HEK293T (cell line): Measurements from ENCODE around the gene CD36.

Experiments used
- CTCF ChIA-PET: fragments of 350-600 bp; formaldehyde crosslinking; extraction: SDS; loops from one replicate; lab custom pipeline; 2021; ENCODE audit warnings: antibody characterized with exemption, inconsistent platforms; lab: Yijun Ruan, JAX
- POLR2A ChIA-PET: fragments of 350-600 bp; formaldehyde crosslinking; extraction: SDS; loops from one replicate; lab custom pipeline; 2020; ENCODE audit warnings: antibody characterized with exemption, inconsistent platforms; lab: Yijun Ruan, JAX
- DNase-seq: peaks from one replicate; pipeline ENCODE4 v3.0.0; 2012; ENCODE audit warnings: mixed read lengths; ENCODE audit errors: extremely low spot score
- ARNT ChIP-seq: fragments of 450-650 bp; IDR thresholded peaks from 2 replicates; pipeline ENCODE4 v1.6.1; 2017; ENCODE audit warnings: mild to moderate bottlenecking
- BHLHE40 ChIP-seq: fragments of 450-650 bp; IDR thresholded peaks from 2 replicates; pipeline ENCODE4 v1.6.1; 2016; ENCODE audit warnings: mild to moderate bottlenecking, moderate library complexity, borderline replicate concordance
- CTBP1 ChIP-seq: fragments of 450-650 bp; IDR thresholded peaks from 2 replicates; pipeline ENCODE4 v1.6.1; 2016; ENCODE audit warnings: borderline replicate concordance
- ELF4 ChIP-seq: fragments of 450-650 bp; IDR thresholded peaks from 2 replicates; pipeline ENCODE4 v1.6.1; 2017; ENCODE audit warnings: antibody characterized with exemption
- FOXA1 ChIP-seq: fragments of 450-650 bp; IDR thresholded peaks from 2 replicates; pipeline ENCODE4 v1.6.1; 2016; ENCODE audit warnings: mild to moderate bottlenecking
- FOXK2 ChIP-seq: fragments of 450-650 bp; IDR thresholded peaks from 2 replicates; pipeline ENCODE4 v1.6.1; 2016; ENCODE audit warnings: mild to moderate bottlenecking
- FOXM1 ChIP-seq: fragments of 450-650 bp; IDR thresholded peaks from 2 replicates; pipeline ENCODE4 v1.6.1; 2017; ENCODE audit warnings: mild to moderate bottlenecking, borderline replicate concordance
- HDGF ChIP-seq: fragments of 450-650 bp; IDR thresholded peaks from 2 replicates; pipeline ENCODE4 v1.6.1; 2017; ENCODE audit warnings: antibody characterized with exemption, borderline replicate concordance
- L3MBTL2 ChIP-seq: fragments of 450-650 bp; conservative IDR thresholded peaks from 2 replicates; pipeline ENCODE4 v1.6.1; 2016; ENCODE audit warnings: mild to moderate bottlenecking
- LEF1 ChIP-seq: fragments of 450-650 bp; IDR thresholded peaks from 2 replicates; pipeline ENCODE4 v1.6.1; 2017; ENCODE audit warnings: mild to moderate bottlenecking, borderline replicate concordance
- NFRKB ChIP-seq: fragments of 450-650 bp; IDR thresholded peaks from 2 replicates; pipeline ENCODE4 v1.6.1; 2016; ENCODE audit warnings: mild to moderate bottlenecking, moderate library complexity
- SP1 ChIP-seq: fragments of 450-650 bp; IDR thresholded peaks from 2 replicates; pipeline ENCODE4 v1.6.1; 2017
- SUZ12 ChIP-seq: fragments of 450-650 bp; IDR thresholded peaks from 2 replicates; pipeline ENCODE4 v1.6.1; 2016; ENCODE audit warnings: mild to moderate bottlenecking
- TARDBP ChIP-seq: fragments of 450-650 bp; IDR thresholded peaks from 2 replicates; pipeline ENCODE4 v1.6.1; 2016
- ZNF384 ChIP-seq: fragments of 450-650 bp; IDR thresholded peaks from 2 replicates; pipeline ENCODE4 v1.6.1; 2016
- TF ChIP-seq, protein P1 (sequence below): fragments of 450-650 bp; IDR thresholded peaks from 2 replicates; pipeline ENCODE4 v1.6.1; 2016

Gene CD36

GRCh38 chr7:80619741-80620140 lies 18.7 kb upstream of the CD36 start:
- no peak for DNase-seq
- TF ChIP-seq, protein P1, sequence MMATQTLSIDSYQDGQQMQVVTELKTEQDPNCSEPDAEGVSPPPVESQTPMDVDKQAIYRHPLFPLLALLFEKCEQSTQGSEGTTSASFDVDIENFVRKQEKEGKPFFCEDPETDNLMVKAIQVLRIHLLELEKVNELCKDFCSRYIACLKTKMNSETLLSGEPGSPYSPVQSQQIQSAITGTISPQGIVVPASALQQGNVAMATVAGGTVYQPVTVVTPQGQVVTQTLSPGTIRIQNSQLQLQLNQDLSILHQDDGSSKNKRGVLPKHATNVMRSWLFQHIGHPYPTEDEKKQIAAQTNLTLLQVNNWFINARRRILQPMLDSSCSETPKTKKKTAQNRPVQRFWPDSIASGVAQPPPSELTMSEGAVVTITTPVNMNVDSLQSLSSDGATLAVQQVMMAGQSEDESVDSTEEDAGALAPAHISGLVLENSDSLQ = no peak
- TF ChIP-seq LEF1 = no peak
- ChIA-PET CTCF (no interaction called here), POLR2A (interaction anchor here (0.6 kb wide), 1 partner anchor 292 kb away, joined by 3 read pairs; no protein-coding TSS in a partner anchor)

DNA sequence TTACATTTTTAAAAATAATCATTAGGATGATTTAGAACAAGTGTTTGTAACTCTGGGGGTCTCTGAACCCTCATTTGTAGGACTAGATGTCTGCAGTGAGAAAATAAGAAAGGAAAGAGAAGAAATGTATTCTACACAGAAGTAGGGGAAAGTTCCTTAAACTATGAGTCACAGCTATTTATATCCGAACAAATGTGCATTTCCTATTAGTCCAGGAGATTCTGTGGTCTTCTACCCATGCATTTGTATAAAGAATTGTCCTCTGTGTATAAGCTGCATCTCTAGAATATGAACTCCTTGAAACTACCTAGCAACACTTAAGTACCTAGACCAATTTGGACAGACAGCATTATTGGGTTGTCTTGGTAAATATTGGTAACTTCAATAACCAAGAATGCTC lies 15.9 kb upstream of the CD36 start:
- POLR2A ChIA-PET = no interaction called here
- TF ChIP-seq SP1 (no peak), ZNF384 (no peak), FOXK2 (no peak), ARNT (no peak), NFRKB (no peak), SUZ12 (no peak), BHLHE40 (no peak), L3MBTL2 (no peak), CTBP1 (no peak), TARDBP (no peak), ELF4 (no peak), LEF1 (no peak)
- TF ChIP-seq, protein P1 = no peak
- CTCF ChIA-PET = no interaction called here
- DNase-seq = no peak

DNA sequence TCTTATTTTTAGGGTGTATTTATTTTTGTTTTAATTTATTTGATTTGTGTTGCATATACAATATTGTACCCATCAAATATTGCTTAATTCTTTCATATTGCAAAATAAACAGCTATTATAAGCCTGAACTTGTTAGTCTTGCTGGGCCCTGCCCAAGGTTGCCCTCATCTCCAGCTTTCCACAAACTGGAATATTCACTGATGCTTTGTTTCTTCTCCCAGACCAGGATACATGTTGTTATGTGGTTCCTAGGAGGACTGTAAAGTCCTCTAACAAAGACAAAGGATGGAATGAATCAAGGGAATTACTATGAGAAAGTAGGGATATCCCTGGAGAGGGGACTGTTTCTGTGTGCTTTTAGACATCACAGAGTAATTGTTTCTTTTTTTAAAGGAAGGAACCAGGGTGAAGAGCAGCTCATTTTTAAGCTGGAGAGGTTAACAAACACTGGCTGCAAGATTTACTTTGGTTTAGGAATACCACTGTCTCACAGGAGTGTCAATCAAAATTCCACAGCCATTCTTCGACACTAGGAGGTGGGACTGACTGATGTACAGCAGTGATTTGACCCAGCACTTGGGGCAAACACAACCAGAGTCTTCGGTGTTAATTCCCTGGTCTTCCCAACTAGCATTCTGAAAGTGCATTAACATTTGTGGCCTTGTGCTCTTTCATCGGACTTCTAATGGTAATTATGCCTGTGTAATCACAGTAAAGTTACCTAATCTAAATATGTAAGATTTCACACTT lies 14.8 kb upstream of the CD36 start:
- TF ChIP-seq L3MBTL2 (no peak), LEF1 (no peak), FOXM1 (no peak), TARDBP (no peak), FOXK2 (no peak)
- TF ChIP-seq, protein P1 = peak; percentile 91
- no peak for DNase-seq
- ChIA-PET CTCF (no interaction called here), POLR2A (no interaction called here)

GRCh38 chr7:80624763-80625162 lies 13.7 kb upstream of the CD36 start:
- POLR2A ChIA-PET = no interaction called here
- CTCF ChIA-PET = no interaction called here
- DNase-seq = no peak
- TF ChIP-seq SUZ12 = no peak
- TF ChIP-seq, protein P1 = no peak
- TF ChIP-seq HDGF = no peak
- TF ChIP-seq FOXK2 = no peak
- no peak for TF ChIP-seq ZNF384
- TF ChIP-seq FOXM1 = no peak
- TF ChIP-seq NFRKB = no peak
- TF ChIP-seq BHLHE40 = no peak
- TF ChIP-seq TARDBP = no peak
- no peak for TF ChIP-seq SP1
- no peak for TF ChIP-seq LEF1
- no peak for TF ChIP-seq ELF4
- TF ChIP-seq L3MBTL2 = no peak

DNA sequence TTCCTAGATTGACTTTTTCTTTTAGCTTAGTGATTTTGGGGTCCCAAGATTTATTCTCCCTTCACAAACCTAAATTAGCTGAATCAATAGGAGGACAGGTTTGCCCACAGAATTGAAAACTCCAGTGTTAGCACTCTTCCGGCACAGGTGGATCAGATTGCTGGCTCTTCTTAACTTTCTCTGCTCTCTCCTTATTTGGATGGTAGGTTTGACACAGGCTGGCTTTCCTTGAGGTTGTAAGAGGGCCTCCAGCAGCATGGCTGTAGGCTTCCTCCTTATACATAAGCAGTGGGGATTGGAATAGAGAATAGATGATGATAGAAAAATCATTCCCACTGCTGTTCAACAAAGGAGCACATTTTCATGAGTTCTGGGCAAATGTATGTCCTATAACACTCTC lies 9.4 kb upstream of the CD36 start:
- TF ChIP-seq LEF1 = no peak
- no peak for TF ChIP-seq FOXM1
- no peak for TF ChIP-seq SP1
- TF ChIP-seq TARDBP = no peak
- no peak for TF ChIP-seq ELF4
- no peak for TF ChIP-seq CTBP1
- no peak for TF ChIP-seq NFRKB
- ChIA-PET POLR2A (no interaction called here), CTCF (no interaction called here)
- no peak for DNase-seq

DNA sequence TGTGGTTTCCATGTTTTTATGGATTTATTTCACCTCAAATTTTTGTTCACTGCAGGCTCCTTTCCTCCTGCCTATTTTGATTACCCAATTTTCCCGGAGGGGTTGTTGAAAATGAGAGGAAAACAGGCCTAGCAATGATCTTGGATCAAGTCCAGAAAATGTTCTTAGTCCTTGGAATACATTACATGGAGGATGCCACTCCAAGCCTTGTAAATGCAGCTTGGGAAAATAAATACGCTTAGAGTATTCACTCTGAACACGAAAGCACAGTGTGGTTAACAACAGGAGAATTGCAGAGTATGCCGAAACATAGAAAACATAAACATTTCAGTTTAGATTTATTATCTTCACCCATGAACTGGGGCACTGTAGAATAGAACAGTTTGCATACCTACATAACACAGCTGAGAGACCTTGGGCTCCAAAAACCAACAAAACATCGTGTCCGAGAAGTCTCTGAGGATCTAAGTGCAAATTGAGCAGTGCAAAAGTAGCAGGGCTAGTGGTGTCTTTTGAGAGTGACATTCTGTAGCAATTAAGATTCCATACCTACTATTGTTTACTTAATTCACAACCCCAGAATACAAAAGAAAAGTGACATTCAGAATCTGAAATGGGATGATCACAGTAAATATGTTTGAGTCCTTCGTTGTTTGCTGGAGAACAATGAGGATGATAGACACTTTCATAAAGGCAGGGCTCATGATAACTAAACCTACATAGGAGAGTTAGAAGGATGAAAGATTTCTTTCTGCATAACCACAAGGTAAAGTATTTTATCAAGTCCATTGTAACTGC lies 7.6 kb upstream of the CD36 start:
- TF ChIP-seq FOXM1 = no peak
- no peak for TF ChIP-seq SP1
- TF ChIP-seq ELF4 = no peak
- no peak for TF ChIP-seq TARDBP
- no peak for TF ChIP-seq LEF1
- no peak for TF ChIP-seq FOXA1
- peak; percentile 26; the same call in 1 of the 2 replicates for TF ChIP-seq CTBP1
- no peak for TF ChIP-seq L3MBTL2
- no peak for TF ChIP-seq FOXK2
- TF ChIP-seq ZNF384 = no peak
- TF ChIP-seq, protein P1 = peak; percentile 70
- CTCF ChIA-PET = no interaction called here
- POLR2A ChIA-PET = no interaction called here
- peak; percentile 10 for DNase-seq
